PFSK-1 (cell line): ENCODE data around the gene RETREG1.

Experiments used
- FOXP2 ChIP-seq: optimal IDR thresholded peaks from 2 replicates; pipeline ENCODE3; 2011; ENCODE audit warnings: borderline replicate concordance, control low read depth, inconsistent platforms; ENCODE audit not compliant: insufficient read depth; ENCODE audit errors: extremely low read length, extremely low read depth
- POLR2AphosphoS5 ChIP-seq: IDR thresholded peaks from 2 replicates; pipeline ENCODE4 v1.6.1; 2012; ENCODE audit warnings: low read depth, mild to moderate bottlenecking, control low read depth, low read length, moderate library complexity
- REST ChIP-seq, 2 experiments: IDR thresholded peaks; 2 replicates each; pipeline versions ENCODE4 v1.6.1 to v1.8.0; 2011 to 2012; ENCODE audit warnings: low read depth in 2 of 2, low read length in 2 of 2, control low read depth in 1 of 2, inconsistent platforms in 1 of 2, mild to moderate bottlenecking in 1 of 2, moderate library complexity in 1 of 2; ENCODE audit not compliant: insufficient read depth in 1 of 2
- SIN3A ChIP-seq: IDR thresholded peaks from 2 replicates; pipeline ENCODE4 v1.6.1; 2012; ENCODE audit warnings: mild to moderate bottlenecking, low read length, moderate library complexity, borderline replicate concordance; ENCODE audit not compliant: insufficient read depth
- TAF1 ChIP-seq: IDR thresholded peaks from 2 replicates; pipeline ENCODE4 v1.6.1; 2012; ENCODE audit warnings: low read length, control low read depth, borderline replicate concordance; ENCODE audit not compliant: insufficient read depth

Gene RETREG1

GRCh38 chr5:16585041-16585667 is 31.6 kb downstream of the RETREG1 start:
- TF ChIP-seq POLR2AphosphoS5 (no peak), TAF1 (no peak), FOXP2 (no peak), SIN3A (no peak), REST (IDR thresholded peaks at IDR 0.05; ENCODE audit: insufficient read depth in 1 of 2, low read depth in 2 of 2, low read length in 2 of 2) (no peak)

- TF ChIP-seq REST (IDR thresholded peaks at IDR 0.05; ENCODE audit: insufficient read depth in 1 of 2, low read depth in 2 of 2, low read length in 2 of 2) (no peak), FOXP2 (no peak), TAF1 (no peak), SIN3A (no peak), POLR2AphosphoS5 (no peak)
Measured at GRCh38 chr5:16582081-16582480, 34.7 kb downstream of the RETREG1 start.

- TF ChIP-seq TAF1 (no peak), REST (IDR thresholded peaks at IDR 0.05; ENCODE audit: insufficient read depth in 1 of 2, low read depth in 2 of 2, low read length in 2 of 2) (no peak), SIN3A (no peak), FOXP2 (no peak), POLR2AphosphoS5 (no peak)
Measured at GRCh38 chr5:16580382-16580781, 36.4 kb downstream of the RETREG1 start.

GRCh38 chr5:16579142-16579847 is 37.5 kb downstream of the RETREG1 start:
- TF ChIP-seq TAF1 = no peak

GRCh38 chr5:16578474-16578883 is 38.3 kb downstream of the RETREG1 start:
- TF ChIP-seq FOXP2 = peak; percentile 74
- no peak for TF ChIP-seq SIN3A

GRCh38 chr5:16577677-16578076 is 39.1 kb downstream of the RETREG1 start:
- TF ChIP-seq SIN3A = no peak
- no peak for TF ChIP-seq FOXP2
- TF ChIP-seq REST (IDR thresholded peaks at IDR 0.05; ENCODE audit: insufficient read depth in 1 of 2, low read depth in 2 of 2, low read length in 2 of 2) = no peak
- no peak for TF ChIP-seq POLR2AphosphoS5
- no peak for TF ChIP-seq TAF1
